Measurements from ENCODE around the gene PRSS50. TPM values are rescaled to one million over a fixed set of nuclear protein-coding genes. Genes with fewer than 3 reads are reported as not detected.

Gene PRSS50
- polyA plus RNA-seq, 1 of the 3 experiments (the other 2 are of a cell fraction), result not detected

- H3K9me2 ChIP-seq, result no peaks in the 10 kb centered on the region
- TF ChIP-seq MXI1 (IDR thresholded peaks at IDR 0.05; ENCODE audit: low read depth, low read length) (no peak), RFX5 (IDR thresholded peaks at IDR 0.05; ENCODE audit: low read length) (no peak), YY1 (IDR thresholded peaks at IDR 0.05; ENCODE audit: low read depth) (no peak)
- TF ChIP-seq, protein P1, sequence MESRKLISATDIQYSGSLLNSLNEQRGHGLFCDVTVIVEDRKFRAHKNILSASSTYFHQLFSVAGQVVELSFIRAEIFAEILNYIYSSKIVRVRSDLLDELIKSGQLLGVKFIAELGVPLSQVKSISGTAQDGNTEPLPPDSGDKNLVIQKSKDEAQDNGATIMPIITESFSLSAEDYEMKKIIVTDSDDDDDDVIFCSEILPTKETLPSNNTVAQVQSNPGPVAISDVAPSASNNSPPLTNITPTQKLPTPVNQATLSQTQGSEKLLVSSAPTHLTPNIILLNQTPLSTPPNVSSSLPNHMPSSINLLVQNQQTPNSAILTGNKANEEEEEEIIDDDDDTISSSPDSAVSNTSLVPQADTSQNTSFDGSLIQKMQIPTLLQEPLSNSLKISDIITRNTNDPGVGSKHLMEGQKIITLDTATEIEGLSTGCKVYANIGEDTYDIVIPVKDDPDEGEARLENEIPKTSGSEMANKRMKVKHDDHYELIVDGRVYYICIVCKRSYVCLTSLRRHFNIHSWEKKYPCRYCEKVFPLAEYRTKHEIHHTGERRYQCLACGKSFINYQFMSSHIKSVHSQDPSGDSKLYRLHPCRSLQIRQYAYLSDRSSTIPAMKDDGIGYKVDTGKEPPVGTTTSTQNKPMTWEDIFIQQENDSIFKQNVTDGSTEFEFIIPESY (IDR thresholded peaks at IDR 0.05; ENCODE audit: borderline replicate concordance, low read depth), result no peak
- peaks cover 0 to 2% of the 10 kb centered on the region in 2 experiments; a peak in 1 of 4 replicates for H3K4me1 ChIP-seq (ENCODE audit: control insufficient read depth in 1 of 2, insufficient read depth in 2 of 2, low read depth in 1 of 2, low read length in 1 of 2)
- no peak overlapping the region for H2AFZ ChIP-seq (ENCODE audit: low read depth)
- no peaks in the 10 kb centered on the region for H3K27me3 ChIP-seq (ENCODE audit: insufficient read depth)
- ChIA-PET CTCF (interaction anchor here (1.2 to 5.6 kb wide), 7 partner anchors 8 to 222 kb away, joined by 3 to 26 read pairs (median 6); no protein-coding TSS in a partner anchor), POLR2A (no interaction called here)
- no peak overlapping the region for H3K9ac ChIP-seq
- WGBS (ENCODE audit: low lambda C conversion rate), result 22% methylated on average over 7 of the region's 7 CpGs
- H3F3A ChIP-seq (replicated peaks; ENCODE audit: insufficient read depth), result no peaks in the 10 kb centered on the region
- no peak overlapping the region for H3K4me3 ChIP-seq (ENCODE audit: low read depth in 2 of 2, low read length in 1 of 2)
- H3K79me2 ChIP-seq (ENCODE audit: insufficient read depth), result no peaks in the 10 kb centered on the region
- no peak overlapping the region for H3K4me2 ChIP-seq
- H3K27ac ChIP-seq (ENCODE audit: low read depth in 2 of 2, low read length in 1 of 2), result no peak overlapping the region
- H4K20me1 ChIP-seq (ENCODE audit: insufficient read depth), result no peaks in the 10 kb centered on the region
- no peaks in the 10 kb centered on the region for H3K9me3 ChIP-seq
- DNase-seq, result no peak
- H3K36me3 ChIP-seq (replicated peaks in 1 of 2; ENCODE audit: control insufficient read depth in 1 of 2, insufficient read depth in 2 of 2, low read length in 1 of 2), result no peaks in the 10 kb centered on the region
These were observed 7.4 kb downstream of the PRSS50 start for GRCh38 chr3:46710229-46710628.

DNA sequence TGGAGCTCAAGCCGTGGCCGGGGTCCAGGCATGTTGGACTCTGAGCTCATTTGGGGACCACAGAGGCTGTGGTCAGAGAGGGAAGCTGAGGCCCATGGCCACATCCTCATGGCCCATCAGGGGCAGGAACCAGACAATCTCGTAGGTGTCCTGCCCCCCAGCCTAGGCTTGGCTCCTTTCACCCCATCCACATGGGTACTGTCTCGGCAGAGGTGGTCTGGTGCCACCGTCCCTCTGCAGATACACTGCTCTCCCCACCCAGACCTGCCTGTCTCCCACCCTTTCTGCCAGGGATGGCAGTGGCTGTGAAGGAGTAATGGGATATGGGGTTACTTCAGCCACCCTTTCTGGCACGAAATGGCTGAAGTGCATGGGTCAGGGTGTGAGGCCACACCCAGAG lies 7.9 kb downstream of the PRSS50 start:
- H3K4me1 ChIP-seq (ENCODE audit: control insufficient read depth in 1 of 2, insufficient read depth in 2 of 2, low read depth in 1 of 2, low read length in 1 of 2), result peaks cover 0 to 6% of the 10 kb centered on the region in 2 experiments; a peak in 1 of 4 replicates
- CTCF ChIA-PET, result interaction anchor here (1.2 to 5.6 kb wide), 5 partner anchors 9 to 221 kb away, joined by 3 to 26 read pairs (median 6); no protein-coding TSS in a partner anchor
- H3K4me3 ChIP-seq (ENCODE audit: low read depth in 2 of 2, low read length in 1 of 2), result no peak overlapping the region
- no peaks in the 10 kb centered on the region for H3K9me2 ChIP-seq
- POLR2A ChIA-PET, result no interaction called here
- TF ChIP-seq NFIC (IDR thresholded peaks at IDR 0.05; ENCODE audit: borderline replicate concordance) (no peak), RAD21 (IDR thresholded peaks at IDR 0.05; ENCODE audit: low read length) (no peak), SMC3 (IDR thresholded peaks at IDR 0.05; ENCODE audit: low read depth, low read length) (no peak)
- no peaks in the 10 kb centered on the region for H3K36me3 ChIP-seq (replicated peaks in 1 of 2; ENCODE audit: control insufficient read depth in 1 of 2, insufficient read depth in 2 of 2, low read length in 1 of 2)
- no peaks in the 10 kb centered on the region for H3K9me3 ChIP-seq
- no peaks in the 10 kb centered on the region for H3K27me3 ChIP-seq (ENCODE audit: insufficient read depth)
- H3K4me2 ChIP-seq, result no peak overlapping the region
- no peaks in the 10 kb centered on the region for H3K79me2 ChIP-seq (ENCODE audit: insufficient read depth)
- DNase-seq, result no peak
- no peaks in the 10 kb centered on the region for H4K20me1 ChIP-seq (ENCODE audit: insufficient read depth)
- H3K9ac ChIP-seq, result no peak overlapping the region
- H3K27ac ChIP-seq (ENCODE audit: low read depth in 2 of 2, low read length in 1 of 2), result no peak overlapping the region
- H2AFZ ChIP-seq (ENCODE audit: low read depth), result no peak overlapping the region
- 76% methylated on average over 5 of the region's 6 CpGs for WGBS (ENCODE audit: low lambda C conversion rate)
- H3F3A ChIP-seq (replicated peaks; ENCODE audit: insufficient read depth), result no peaks in the 10 kb centered on the region

GRCh38 chr3:46709157-46709654 lies 8.5 kb downstream of the PRSS50 start:
- no peaks in the 10 kb centered on the region for H3K27me3 ChIP-seq (ENCODE audit: insufficient read depth)
- CTCF ChIA-PET, result interaction anchor here (1.1 to 5.6 kb wide), 6 partner anchors 91 to 221 kb away, joined by 3 to 26 read pairs (median 8); partner anchors contain the start of gene MYL3
- H4K20me1 ChIP-seq (ENCODE audit: insufficient read depth), result no peaks in the 10 kb centered on the region
- no peak overlapping the region for H2AFZ ChIP-seq (ENCODE audit: low read depth)
- H3K27ac ChIP-seq (ENCODE audit: low read depth in 2 of 2, low read length in 1 of 2), result no peak overlapping the region
- H3K79me2 ChIP-seq (ENCODE audit: insufficient read depth), result no peaks in the 10 kb centered on the region
- H3K4me2 ChIP-seq, result no peak overlapping the region
- no peak overlapping the region for H3K9ac ChIP-seq
- H3K9me3 ChIP-seq, result no peaks in the 10 kb centered on the region
- no peaks in the 10 kb centered on the region for H3K36me3 ChIP-seq (replicated peaks in 1 of 2; ENCODE audit: control insufficient read depth in 1 of 2, insufficient read depth in 2 of 2, low read length in 1 of 2)
- no peaks in the 10 kb centered on the region for H3F3A ChIP-seq (replicated peaks; ENCODE audit: insufficient read depth)
- H3K4me1 ChIP-seq (ENCODE audit: control insufficient read depth in 1 of 2, insufficient read depth in 2 of 2, low read depth in 1 of 2, low read length in 1 of 2), result peaks cover 0 to 6% of the 10 kb centered on the region in 2 experiments; a peak in 1 of 4 replicates
- H3K4me3 ChIP-seq (ENCODE audit: low read depth in 2 of 2, low read length in 1 of 2), result no peak overlapping the region
- DNase-seq, result no peak
- POLR2A ChIA-PET, result no interaction called here
- WGBS (ENCODE audit: low lambda C conversion rate), result 73% methylated on average over 6 of the region's 7 CpGs
- H3K9me2 ChIP-seq, result no peaks in the 10 kb centered on the region
- TF ChIP-seq GATA2 (CRISPR knock-in tag; IDR thresholded peaks at IDR 0.05) (no peak), MXI1 (IDR thresholded peaks at IDR 0.05; ENCODE audit: low read depth, low read length) (no peak), RXRA (IDR thresholded peaks at IDR 0.05; ENCODE audit: borderline replicate concordance, low read depth) (no peak), JUND (IDR thresholded peaks at IDR 0.05) (no peak), IRF3 (IDR thresholded peaks at IDR 0.05; ENCODE audit: low read depth, low read length) (no peak), RFX5 (IDR thresholded peaks at IDR 0.05; ENCODE audit: low read length) (no peak), FOXM1 (IDR thresholded peaks at IDR 0.05; ENCODE audit: low read depth) (no peak)
- TF ChIP-seq, protein P2, sequence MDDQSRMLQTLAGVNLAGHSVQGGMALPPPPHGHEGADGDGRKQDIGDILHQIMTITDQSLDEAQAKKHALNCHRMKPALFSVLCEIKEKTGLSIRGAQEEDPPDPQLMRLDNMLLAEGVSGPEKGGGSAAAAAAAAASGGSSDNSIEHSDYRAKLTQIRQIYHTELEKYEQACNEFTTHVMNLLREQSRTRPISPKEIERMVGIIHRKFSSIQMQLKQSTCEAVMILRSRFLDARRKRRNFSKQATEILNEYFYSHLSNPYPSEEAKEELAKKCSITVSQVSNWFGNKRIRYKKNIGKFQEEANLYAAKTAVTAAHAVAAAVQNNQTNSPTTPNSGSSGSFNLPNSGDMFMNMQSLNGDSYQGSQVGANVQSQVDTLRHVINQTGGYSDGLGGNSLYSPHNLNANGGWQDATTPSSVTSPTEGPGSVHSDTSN (IDR thresholded peaks at IDR 0.05), result no peak
- TF ChIP-seq, protein P1 (IDR thresholded peaks at IDR 0.05; ENCODE audit: borderline replicate concordance, low read depth), result no peak
- TF ChIP-seq, protein P3, sequence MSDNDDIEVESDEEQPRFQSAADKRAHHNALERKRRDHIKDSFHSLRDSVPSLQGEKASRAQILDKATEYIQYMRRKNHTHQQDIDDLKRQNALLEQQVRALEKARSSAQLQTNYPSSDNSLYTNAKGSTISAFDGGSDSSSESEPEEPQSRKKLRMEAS (IDR thresholded peaks at IDR 0.05; ENCODE audit: low read depth), result no peak
